GM18951 (cell line): ENCODE results near the gene CPZ.

ENCODE experiments used
- POLR2A ChIP-seq: IDR thresholded peaks from 4 replicates; pipeline ENCODE4 v1.6.1; 2011; ENCODE audit warnings: mild to moderate bottlenecking; ENCODE audit not compliant: insufficient read length, insufficient read depth; ENCODE audit errors: extremely low read depth
- in situ Hi-C: fragments of 300-500 bp; cut with MboI; formaldehyde crosslinking; loops from one replicate; pipeline ENCODE4 v1.12.0; 2022; ENCODE audit warnings: low sequenced_read_pairs, mixed read lengths, inconsistent platforms; ENCODE audit not compliant: unreplicated experiment

CPZ gene

DNA sequence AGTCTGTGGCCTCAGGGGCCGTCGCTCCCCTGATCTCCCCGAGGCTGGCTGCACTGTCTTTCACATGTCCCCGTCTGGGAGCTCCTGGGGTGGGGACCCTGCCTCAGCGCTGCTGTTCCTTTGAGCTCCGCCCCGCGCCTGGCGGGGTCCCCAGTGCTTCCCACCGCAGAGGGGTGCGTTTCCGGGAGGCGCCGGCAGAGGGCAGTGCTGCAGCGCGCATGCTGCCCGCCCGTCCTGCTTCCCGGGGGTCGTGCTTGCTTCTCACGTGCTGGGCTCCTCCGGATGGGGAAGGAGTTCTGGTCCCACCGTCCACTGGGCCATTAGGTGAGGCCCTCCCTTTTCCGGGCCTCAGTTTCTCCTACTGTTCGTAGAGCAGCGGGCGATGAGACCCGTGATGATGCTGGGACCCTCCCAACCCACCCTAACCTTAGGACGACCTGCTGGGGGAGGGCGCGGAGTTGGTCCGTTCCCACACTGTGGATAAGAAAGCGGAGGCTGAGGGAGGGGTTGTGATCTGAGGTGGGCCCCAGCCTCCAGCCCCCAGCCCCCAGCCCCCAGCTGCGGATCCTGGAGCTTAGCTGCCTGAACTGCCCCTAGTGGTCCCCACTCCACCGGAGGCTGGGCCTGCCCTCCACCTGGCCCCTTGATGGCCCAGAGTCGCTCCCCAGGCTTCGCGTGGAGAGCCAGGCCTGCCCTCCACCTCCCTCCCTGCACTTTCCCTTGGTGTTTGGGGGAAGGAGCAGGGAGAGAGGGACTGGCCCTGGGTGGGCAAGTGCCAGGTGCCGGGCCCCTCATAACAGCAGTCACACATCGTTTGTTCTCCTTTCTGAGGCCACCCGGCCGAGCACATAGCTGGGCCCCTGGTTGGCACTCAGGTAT lies 15.3 kb downstream of the CPZ start:
- in situ Hi-C loops = no loop called here
- TF ChIP-seq POLR2A = no peak

DNA sequence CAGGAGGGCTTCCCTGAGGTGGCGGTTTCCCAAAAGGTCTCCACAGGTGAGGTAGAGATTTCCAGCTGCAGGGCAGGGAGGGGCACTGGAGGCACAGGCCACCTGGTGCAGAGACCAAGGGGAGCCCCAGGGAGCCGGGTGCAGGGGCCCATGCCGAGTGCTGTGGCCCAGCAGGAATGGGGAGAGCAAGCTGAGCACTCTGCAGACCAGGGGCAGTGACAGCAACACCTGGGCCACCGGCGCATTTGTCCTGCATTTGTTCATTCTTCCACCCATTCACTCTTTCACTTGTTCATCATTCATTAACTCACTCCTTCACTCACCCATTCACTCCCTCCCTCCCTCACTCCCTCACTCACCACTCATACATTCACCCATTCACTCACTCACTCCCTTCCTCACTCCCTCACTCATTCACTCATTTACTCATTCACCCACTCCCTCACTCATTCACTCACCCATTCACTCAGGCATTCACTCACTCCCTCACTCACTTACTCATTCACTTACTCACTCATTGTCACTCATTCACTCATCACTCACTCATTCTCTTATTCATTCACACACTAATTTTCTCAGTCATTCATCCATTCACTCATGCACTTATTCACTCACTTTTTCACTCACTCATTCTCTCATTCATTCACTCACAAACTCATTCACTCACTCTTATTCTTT lies 16.3 kb downstream of the CPZ start:
- in situ Hi-C loops = no loop called here
- TF ChIP-seq POLR2A = no peak

DNA sequence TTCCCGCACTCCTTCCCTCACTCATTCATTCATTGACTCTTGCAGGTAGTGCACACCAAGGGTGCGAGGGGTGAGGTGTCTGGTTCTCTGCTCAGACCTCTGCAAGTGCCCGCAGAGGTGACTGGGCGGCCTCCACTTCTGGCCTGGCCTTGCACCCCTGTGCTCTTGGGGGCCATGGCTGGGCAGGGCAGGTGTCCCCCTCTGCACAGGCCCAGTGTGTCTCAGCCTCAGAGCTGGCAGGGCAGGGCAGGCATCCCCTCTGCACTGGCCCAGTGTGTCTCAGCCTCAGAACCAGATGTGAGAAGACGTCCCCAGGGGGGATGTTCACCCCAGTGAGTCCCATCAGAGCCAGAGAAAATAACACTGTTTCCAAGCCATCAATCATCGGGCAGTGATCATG lies 16.8 kb downstream of the CPZ start:
- TF ChIP-seq POLR2A = no peak
- in situ Hi-C loops = no loop called here

DNA sequence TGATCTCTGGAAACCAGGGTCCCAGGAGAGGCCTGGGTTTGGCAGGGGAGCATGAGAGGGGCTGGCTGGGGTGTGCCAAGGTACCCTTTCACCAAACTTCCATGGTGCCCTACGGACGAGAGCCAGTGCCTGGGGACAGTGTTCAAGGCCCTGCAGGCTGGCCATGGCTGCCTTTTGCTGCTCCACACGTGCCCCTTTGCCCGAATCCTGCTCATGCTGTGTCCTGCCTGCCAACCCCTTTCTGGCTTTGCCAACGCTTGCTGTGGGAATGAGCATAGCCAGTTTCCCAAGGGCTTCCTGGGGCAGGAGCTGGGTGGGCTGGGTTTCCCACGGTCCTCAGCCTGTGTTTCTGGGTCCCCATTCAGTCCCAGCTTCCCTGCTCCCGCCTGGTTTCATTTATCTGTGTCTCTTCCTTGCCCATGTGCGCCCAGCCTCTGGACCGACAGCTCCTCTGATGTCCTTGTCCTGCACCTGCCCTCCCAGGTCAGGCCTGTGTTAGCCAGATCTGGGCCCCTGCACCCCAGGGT lies 17.3 kb downstream of the CPZ start:
- in situ Hi-C loops = no loop called here

GRCh38 chr4:8610858-8611616 lies 18.5 kb downstream of the CPZ start:
- in situ Hi-C loops = no loop called here

More for the DNA sequence above, 17.3 kb downstream of the CPZ start:
- TF ChIP-seq POLR2A = no peak

DNA sequence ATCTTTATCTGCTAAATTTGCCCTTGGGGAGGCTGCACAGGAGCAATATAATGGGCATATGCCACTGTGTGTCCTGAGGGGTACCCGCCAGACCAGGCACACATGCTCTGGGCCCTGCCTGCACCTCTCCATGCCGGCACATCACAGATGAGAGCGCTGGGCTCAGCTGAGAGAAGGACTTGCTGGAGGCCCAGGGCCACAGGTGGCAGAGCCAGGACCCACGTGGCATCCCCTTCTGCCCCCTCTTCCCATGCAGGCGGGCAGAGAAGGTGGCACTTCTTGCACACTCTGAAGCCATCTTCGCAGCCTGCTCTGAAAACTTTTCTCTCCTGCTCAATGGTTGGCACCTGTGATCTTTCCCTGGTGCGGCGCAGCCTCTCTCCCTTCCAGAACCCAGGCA lies 20.1 kb downstream of the CPZ start:
- in situ Hi-C loops = no loop called here
- no peak for TF ChIP-seq POLR2A

More at GRCh38 chr4:8610858-8611616, 18.5 kb downstream of the CPZ start:
- no peak for TF ChIP-seq POLR2A

GRCh38 chr4:8613421-8614364 lies 21.1 kb downstream of the CPZ start:
- no peak for TF ChIP-seq POLR2A
- in situ Hi-C loops = no loop called here

DNA sequence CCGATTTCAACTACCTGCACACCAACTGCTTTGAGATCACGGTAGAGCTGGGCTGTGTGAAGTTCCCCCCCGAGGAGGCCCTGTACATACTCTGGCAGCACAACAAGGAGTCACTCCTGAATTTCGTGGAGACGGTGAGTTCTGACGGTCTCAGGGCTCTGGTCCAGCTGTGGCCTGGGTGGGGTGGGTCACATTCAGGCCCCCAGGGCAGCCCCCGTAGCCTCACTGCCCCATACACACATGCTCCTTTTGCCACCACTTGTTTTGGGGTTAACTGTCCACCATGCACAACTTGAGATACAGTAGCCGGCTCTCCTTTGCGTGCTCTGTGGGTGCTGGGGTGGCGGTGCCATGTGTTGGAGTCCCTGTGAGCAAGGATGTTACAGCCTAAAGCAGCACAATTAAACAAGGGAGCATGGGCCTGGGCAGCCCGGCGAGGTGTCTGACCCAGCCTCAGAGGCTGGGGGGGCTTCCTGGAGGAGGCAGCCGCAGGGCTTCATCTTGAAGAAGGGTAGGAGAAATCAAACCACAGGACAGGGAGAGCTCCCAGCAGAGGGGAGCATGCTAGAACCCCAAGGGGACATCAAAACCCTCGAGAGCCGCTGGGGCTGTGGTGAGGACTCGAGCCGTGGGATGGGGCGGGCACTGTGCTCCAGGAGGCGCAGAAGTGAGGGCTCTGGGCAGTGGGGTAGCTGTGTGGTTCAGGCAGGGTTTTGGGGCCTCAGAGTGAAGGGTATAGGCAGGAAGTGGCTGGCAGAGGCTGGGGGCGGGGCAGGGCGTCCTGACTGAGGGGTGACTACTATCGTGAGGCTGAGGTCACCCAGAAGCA lies 22.0 kb downstream of the CPZ start:
- in situ Hi-C loops = no loop called here
- no peak for TF ChIP-seq POLR2A

- TF ChIP-seq POLR2A = no peak
- in situ Hi-C loops = no loop called here
Observed at GRCh38 chr4:8615366-8615765, 22.8 kb downstream of the CPZ start.

DNA sequence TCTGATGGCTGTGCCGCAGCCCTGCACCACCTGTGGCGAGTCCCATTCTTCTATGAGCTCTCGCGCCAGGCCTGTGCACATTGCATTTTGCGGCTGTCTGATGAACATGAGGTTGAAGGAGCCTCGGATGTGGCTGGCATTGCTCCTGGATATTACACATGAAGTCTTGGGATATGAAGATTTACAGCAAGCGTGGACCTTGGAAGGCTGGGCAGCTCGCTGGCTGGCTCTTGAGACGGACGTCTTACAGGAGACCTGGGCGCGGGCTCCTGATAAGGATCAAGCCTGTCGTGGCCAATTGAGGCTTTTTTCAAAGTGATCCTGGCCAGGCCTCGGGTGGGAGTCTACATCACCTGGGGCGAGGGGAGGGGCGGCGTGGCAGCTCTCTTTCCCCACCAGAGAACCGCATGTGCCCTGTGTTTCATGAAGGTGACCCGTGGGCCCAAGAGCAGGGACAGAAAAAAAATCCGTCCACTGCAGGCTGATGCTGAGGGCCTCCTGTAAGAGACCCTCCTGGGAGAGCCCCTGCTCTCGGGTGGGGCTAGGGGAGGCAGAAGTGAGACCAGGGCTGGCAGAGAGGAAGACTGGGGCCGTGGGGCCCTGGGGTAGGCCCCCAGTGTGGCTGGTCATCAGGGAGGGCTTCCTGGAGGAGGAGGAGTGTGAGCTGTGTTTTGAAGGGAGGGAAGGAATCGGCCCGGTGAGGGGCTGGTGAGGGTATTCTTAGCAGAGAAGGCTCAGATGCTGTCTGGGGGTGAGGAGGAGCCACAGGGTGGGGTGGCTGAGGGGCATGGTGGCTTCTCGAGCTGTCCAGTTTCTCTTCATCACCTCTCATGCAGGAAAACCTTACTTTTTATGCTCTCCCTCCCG lies 23.6 kb downstream of the CPZ start:
- in situ Hi-C loops = no loop called here
- TF ChIP-seq POLR2A = no peak

GRCh38 chr4:8616831-8617230 lies 24.3 kb downstream of the CPZ start:
- TF ChIP-seq POLR2A = no peak
- in situ Hi-C loops = no loop called here
